Parathyroid adenoma (tissue), 2 donors: ENCODE data around the gene PCDH8.

Experiments used
- H2AFZ ChIP-seq: fragments of 300-600 bp; sonication (generic); one replicate; pipeline ENCODE4 v1.7.0; 2017; ENCODE audit warnings: antibody characterized with exemption, mild to moderate bottlenecking
- H3K27ac ChIP-seq: fragments of 300-600 bp; sonication (generic); one replicate; pipeline ENCODE4 v1.7.0; 2017
- H3K27me3 ChIP-seq: fragments of 300-600 bp; sonication (generic); one replicate; pipeline ENCODE4 v1.7.0; 2017; ENCODE audit warnings: low read length; ENCODE audit not compliant: control insufficient read depth, insufficient read depth
- H3K36me3 ChIP-seq: fragments of 300-600 bp; sonication (generic); one replicate; pipeline ENCODE4 v1.7.0; 2017; ENCODE audit warnings: low read length; ENCODE audit not compliant: control insufficient read depth, insufficient read depth
- H3K4me1 ChIP-seq: fragments of 300-600 bp; sonication (generic); one replicate; pipeline ENCODE4 v1.7.0; 2017; ENCODE audit warnings: control low read depth
- H3K4me2 ChIP-seq: fragments of 300-600 bp; sonication (generic); one replicate; pipeline ENCODE4 v1.7.0; 2017; ENCODE audit warnings: low read length
- H3K4me3 ChIP-seq: fragments of 300-600 bp; sonication (generic); one replicate; pipeline ENCODE4 v1.7.0; 2017; ENCODE audit warnings: low read depth, low read length
- H3K79me2 ChIP-seq: fragments of 300-600 bp; sonication (generic); one replicate; pipeline ENCODE4 v1.7.0; 2017; ENCODE audit warnings: control low read depth
- H3K9ac ChIP-seq: fragments of 300-600 bp; sonication (generic); one replicate; pipeline ENCODE4 v1.7.0; 2017; ENCODE audit warnings: mild to moderate bottlenecking
- H3K9me3 ChIP-seq: fragments of 300-600 bp; sonication (generic); one replicate; pipeline ENCODE4 v1.7.0; 2017; ENCODE audit warnings: low read length; ENCODE audit not compliant: control insufficient read depth
- TF ChIP-seq, protein P1 (sequence below): fragments of 300-600 bp; sonication (generic); IDR thresholded peaks from one replicate; pipeline ENCODE4 v1.7.0; 2017; ENCODE audit warnings: antibody characterized with exemption, mild to moderate bottlenecking
- donor health status: primary hyperparathyroidism.

PCDH8 gene

DNA sequence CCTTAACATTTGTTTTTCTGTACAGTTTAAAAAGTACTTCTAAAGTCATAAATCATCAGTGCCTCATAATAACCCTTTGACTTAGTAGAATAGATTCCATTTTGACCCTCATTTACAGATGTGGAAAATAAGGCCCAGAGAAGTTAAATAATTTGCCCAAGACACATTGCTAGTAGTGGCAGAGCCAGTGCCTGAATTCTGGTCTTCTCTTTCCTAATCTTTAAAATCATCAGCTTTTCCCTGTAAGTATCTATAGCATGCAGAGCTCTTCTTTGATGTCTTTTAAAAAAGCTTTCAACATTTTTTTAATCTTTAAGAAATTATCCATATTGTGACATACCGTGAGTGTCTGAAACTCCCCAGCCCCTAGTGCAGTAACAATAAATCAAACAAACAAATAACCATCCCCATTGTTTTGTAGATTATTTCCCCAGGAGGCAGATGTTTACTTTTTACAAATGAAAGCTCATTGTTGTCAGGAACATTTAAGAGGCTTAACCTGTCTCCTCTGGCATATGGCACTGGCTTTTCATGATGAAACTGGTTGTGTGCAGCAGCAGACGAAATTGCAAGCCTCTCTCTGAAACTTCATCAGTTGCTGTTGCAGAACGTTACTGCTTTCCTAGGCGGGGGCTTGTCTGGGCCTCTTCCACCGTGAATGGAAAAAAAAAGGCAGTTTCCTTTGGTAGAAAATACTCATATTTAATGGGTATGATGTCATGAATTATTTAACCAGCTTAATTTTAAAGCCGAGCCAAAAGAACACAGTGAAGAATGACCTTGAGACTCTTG, 31.7 kb upstream of the PCDH8 start:
- Histone ChIP-seq H3K9me3 (no peaks in the 10 kb centered on the region), H3K27ac (no peak overlapping the region), H2AFZ (no peak overlapping the region), H3K79me2 (no peaks in the 10 kb centered on the region), H3K36me3 (no peaks in the 10 kb centered on the region), H3K27me3 (no peaks in the 10 kb centered on the region), H3K9ac (no peak overlapping the region), H3K4me3 (no peak overlapping the region), H3K4me2 (no peak overlapping the region), H3K4me1 (no peaks in the 10 kb centered on the region)
- TF ChIP-seq, protein P1, sequence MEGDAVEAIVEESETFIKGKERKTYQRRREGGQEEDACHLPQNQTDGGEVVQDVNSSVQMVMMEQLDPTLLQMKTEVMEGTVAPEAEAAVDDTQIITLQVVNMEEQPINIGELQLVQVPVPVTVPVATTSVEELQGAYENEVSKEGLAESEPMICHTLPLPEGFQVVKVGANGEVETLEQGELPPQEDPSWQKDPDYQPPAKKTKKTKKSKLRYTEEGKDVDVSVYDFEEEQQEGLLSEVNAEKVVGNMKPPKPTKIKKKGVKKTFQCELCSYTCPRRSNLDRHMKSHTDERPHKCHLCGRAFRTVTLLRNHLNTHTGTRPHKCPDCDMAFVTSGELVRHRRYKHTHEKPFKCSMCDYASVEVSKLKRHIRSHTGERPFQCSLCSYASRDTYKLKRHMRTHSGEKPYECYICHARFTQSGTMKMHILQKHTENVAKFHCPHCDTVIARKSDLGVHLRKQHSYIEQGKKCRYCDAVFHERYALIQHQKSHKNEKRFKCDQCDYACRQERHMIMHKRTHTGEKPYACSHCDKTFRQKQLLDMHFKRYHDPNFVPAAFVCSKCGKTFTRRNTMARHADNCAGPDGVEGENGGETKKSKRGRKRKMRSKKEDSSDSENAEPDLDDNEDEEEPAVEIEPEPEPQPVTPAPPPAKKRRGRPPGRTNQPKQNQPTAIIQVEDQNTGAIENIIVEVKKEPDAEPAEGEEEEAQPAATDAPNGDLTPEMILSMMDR, result no peak

DNA sequence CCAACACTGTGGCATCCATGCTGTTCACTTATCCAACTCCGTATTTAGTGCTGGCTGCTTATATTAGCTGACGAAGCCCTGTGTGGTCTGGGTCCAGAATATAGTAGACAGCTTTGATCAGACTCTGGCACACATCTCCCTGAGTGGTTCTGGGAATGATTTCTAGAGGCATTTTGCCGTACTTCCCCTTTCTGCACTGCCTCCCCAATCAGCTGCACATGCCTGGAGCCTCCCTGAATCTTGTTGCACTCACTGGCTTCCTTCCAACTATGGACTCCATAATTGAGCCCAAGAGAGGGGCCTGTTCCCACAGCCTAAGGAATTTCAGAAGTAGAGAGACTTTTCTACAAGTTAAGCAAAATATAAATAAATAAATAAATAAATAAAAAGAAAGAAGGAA, 30.4 kb upstream of the PCDH8 start:
- H3K36me3 ChIP-seq, result no peaks in the 10 kb centered on the region
- H3K27ac ChIP-seq, result no peak overlapping the region
- no peak overlapping the region for H3K4me2 ChIP-seq
- no peaks in the 10 kb centered on the region for H3K27me3 ChIP-seq
- H2AFZ ChIP-seq, result no peak overlapping the region
- TF ChIP-seq, protein P1, result no peak
- no peaks in the 10 kb centered on the region for H3K9me3 ChIP-seq
- no peak overlapping the region for H3K4me3 ChIP-seq
- H3K79me2 ChIP-seq, result no peaks in the 10 kb centered on the region
- no peak overlapping the region for H3K9ac ChIP-seq
- H3K4me1 ChIP-seq, result no peaks in the 10 kb centered on the region

DNA sequence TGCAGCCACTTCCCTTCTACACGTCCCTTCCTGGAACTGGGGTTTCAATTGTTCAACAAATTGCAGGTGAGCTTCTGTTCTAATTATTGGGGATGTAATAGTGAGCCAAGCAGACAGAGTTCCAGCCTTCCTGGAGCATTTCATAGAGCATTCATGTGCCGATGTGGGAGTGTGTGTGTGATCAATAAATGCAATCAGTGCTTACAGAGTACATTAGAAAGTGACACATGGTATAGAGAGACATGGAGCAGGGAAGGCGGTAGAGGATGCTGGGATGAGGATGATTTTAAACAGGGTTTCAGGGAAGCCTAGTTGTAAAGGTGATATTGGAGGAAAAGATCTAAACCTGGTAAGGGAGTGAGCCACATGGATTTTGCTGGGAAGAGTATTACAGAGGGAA, 21.7 kb upstream of the PCDH8 start:
- no peaks in the 10 kb centered on the region for H3K4me1 ChIP-seq
- H3K79me2 ChIP-seq, result no peaks in the 10 kb centered on the region
- H3K27me3 ChIP-seq, result no peaks in the 10 kb centered on the region
- no peak overlapping the region for H2AFZ ChIP-seq
- H3K4me2 ChIP-seq, result no peak overlapping the region
- H3K9me3 ChIP-seq, result no peaks in the 10 kb centered on the region
- no peak overlapping the region for H3K27ac ChIP-seq
- TF ChIP-seq, protein P1, result no peak
- H3K9ac ChIP-seq, result no peak overlapping the region
- no peaks in the 10 kb centered on the region for H3K36me3 ChIP-seq
- H3K4me3 ChIP-seq, result no peak overlapping the region

DNA sequence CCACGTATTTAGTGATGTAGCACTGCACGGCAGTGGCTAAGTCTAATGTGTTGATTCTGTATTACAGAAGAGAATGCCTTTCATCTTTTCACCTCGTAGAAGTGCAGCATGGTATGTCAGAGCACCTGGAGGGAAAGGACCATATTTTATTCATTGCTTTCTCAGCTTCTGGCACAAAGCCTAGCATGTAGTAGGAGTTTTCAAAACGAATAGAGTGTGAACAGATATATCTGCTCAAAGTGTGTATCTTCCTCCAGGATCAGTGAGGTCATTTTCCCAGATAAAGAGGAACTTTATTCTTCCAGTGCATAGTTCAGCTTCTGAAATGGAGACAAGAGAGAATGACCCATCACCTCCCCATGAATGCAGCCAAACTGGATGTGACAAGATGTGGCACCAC, 21.2 kb upstream of the PCDH8 start:
- no peak overlapping the region for H3K27ac ChIP-seq
- no peak overlapping the region for H3K4me3 ChIP-seq
- H3K27me3 ChIP-seq, result no peaks in the 10 kb centered on the region
- no peaks in the 10 kb centered on the region for H3K4me1 ChIP-seq
- TF ChIP-seq, protein P1, result no peak
- no peak overlapping the region for H3K9ac ChIP-seq
- no peaks in the 10 kb centered on the region for H3K36me3 ChIP-seq
- H2AFZ ChIP-seq, result no peak overlapping the region
- H3K9me3 ChIP-seq, result no peaks in the 10 kb centered on the region
- no peaks in the 10 kb centered on the region for H3K79me2 ChIP-seq
- H3K4me2 ChIP-seq, result no peak overlapping the region

DNA sequence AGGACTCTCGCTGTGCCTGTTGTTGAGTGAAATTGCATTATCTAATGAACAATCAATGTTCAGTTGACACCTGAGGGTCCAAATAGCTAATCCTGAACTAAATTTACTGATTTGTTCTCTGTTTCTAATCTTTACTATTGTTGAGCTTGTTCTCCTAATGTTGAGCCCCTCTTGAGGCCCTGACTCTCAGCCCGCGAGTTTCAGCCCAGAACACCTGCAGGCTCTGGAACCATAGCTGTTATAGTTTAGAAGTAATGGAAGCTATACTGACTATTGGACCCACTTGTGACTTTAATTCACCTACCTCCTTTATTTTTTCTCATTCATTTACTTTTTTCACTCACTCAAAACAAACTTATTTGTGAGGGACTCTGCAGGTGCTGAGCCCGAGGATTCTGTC, 20.6 kb upstream of the PCDH8 start:
- no peak overlapping the region for H2AFZ ChIP-seq
- no peaks in the 10 kb centered on the region for H3K9me3 ChIP-seq
- H3K4me1 ChIP-seq, result no peaks in the 10 kb centered on the region
- H3K4me2 ChIP-seq, result no peak overlapping the region
- no peak overlapping the region for H3K4me3 ChIP-seq
- no peaks in the 10 kb centered on the region for H3K27me3 ChIP-seq
- TF ChIP-seq, protein P1, result no peak
- H3K36me3 ChIP-seq, result no peaks in the 10 kb centered on the region
- no peak overlapping the region for H3K9ac ChIP-seq
- H3K27ac ChIP-seq, result no peak overlapping the region
- no peaks in the 10 kb centered on the region for H3K79me2 ChIP-seq
